GM21528 (cell line): ENCODE data around the gene ZNF564.
A peak's percentile ranks its signal among the peaks of the same experiment; 100 is the strongest.
"Not testable (repeated sequence)": the region's sequence is repeated elsewhere in the genome, so short reads cannot be mapped to it uniquely, and the experiment has no call there.

Source experiments
- ATAC-seq: cut with Tn5 transposase; IDR thresholded peaks from one replicate; pipeline ENCODE4 v1.9.1; 2021; ENCODE audit warnings: mild to moderate bottlenecking, moderate library complexity; ENCODE audit not compliant: unreplicated experiment, low FRiP score

ZNF564 gene

DNA sequence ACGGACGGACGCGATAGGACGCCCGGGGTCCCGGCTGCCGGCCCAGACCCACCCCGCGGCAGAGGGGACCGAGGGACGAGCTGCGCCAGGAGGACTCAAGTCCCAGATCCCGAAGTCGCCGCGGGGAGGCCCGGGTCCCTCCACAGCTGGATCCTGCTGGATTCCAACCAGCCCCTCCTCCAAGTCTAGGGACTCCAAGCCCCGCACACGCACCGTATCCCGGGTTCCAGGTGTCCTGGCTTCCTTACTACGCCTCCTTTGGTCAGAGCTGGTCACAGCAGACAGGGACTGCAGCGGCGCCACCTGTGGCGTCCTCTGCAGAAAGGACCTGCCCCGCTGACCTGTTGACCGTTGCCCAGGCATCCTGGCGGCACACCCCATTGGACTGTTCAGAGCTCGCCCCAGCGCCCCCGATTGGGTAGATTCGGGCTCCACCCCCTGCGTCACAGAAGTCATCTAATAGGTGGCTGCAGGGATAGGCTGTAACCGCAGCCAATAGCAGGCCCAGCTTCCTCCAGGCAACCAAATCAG is 37.7 kb downstream of the ZNF564 start:
- ATAC-seq: no peak

DNA sequence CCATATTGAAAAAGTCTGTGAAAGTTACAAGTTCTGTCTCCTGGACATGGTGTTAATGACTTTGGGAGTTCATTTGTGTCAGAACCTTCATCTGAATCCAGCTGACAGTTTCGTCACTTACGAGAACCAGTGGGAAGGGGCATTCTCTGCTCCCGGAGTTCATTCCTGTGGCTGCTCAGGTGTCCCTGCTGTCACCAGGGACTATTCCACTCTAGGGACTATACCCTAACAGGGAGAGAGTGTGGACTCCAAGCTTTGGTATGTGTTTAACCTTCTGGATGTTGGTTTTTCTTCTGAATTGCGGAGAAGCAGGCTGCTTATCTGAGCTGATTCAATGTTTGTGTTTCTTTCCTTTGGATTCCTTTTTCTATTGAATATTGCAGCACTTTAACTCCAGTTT is 54.2 kb downstream of the ZNF564 start:
- ATAC-seq: no peak

DNA sequence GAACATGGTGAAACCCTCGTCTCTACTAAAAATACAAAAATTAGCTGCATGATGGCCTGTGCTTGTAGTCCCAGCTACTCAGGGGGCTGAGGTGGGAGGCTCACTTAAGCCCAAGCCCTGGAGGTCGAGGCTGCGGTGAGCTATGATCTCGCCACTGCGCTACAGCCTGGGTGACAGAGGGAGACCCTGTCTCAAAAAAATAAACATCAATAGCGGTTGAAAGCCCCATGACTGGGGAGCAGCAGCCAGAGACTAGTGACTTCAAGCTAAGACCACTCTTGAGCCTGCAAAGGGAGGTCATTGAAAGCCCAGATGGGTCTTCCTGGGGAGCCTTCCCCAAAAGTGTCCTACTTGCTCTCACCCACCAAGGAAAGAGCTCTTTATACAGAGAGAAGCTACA is 54.8 kb downstream of the ZNF564 start:
- ATAC-seq: no peak

DNA sequence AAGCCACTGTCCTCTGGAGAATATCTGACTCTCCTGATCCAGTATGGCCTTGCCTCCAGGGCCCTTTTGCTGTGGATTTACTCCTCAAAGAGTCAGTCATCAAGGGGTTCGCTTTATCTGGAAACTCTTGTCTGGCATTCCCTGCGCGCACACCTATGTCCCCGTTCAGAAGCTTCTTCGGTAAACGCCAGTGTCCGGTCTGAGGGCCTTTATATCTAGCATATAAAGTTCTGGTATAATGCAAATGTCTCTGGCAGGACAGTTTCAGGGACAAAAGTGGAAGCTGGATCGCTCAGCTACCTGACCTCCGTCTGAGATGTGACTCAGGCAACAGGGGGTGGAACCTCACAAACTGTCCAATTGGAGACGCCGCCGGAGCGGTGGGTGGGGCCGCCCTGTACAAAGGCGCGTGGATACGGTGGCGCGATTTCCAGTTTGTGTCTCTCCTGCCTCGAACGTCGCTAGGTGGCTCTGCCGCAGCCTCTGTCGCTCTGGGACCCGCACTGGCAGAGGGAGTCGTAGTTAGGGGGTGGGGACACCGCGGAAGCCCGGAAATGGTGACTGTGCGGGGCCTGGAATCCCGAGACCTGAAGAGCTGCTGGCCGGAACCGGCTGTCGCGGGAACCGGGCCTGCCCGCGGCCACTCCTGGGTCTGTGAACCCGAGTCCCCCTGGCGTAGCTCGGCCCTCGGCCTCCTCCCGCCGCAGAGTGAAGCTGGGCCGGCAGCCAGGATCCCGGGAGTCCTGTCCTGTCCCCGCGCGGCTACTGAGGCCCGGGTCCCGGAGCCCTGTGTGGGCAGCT is 56.1 kb downstream of the ZNF564 start:
- no peak for ATAC-seq

DNA sequence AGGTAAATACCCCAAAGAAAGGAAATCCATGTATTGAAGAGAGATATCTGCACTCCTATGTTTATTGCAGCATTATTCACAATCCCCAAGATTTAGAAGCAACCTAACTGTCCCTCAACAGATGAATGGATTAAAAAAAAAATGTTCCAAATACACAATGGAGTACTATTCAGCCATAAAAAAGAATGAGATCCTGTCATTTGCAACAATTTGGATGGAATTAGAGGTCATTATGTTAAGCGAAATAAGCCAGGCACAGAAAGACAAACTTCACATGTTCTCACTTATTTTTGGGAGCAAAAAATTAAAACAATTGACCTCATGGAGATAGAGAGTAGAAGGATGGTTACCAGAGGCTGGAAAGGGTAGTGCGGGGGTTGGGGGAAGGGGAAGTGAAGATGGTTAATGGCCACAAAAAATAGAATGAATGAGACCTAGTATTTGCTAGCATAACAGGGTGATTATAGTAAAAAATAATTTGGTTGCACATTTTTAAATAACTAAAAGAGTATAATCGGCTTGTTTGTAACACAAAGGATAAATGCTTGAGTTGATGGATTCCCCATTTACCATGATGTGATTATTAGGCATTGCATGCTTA is 56.9 kb downstream of the ZNF564 start:
- ATAC-seq: no peak

DNA sequence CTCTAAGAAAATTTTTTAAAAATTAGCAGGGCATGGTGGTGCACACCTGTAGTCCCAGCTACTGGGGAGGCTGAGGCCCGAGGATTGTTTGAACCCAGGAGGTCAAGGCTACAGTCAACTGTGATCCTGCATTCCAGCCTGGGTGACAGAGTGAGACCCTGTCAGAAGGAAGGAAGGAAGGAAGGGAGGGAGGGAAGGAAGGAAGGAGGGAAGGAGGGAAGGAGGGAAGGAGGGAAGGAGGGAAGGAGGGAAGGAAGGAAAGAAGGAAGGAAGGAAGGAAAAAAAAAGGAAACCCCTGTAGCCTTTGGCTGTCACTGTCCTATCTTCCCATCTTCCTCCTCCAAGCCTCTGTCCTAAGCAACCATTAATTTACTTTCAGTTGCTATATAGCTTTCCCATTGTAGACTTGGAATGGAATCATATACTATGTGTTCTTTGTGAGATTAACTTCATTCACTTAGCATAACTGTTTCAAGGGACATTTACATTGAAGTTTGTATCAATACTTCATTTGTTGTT is 65.0 kb downstream of the ZNF564 start:
- ATAC-seq: not testable (repeated sequence)

DNA sequence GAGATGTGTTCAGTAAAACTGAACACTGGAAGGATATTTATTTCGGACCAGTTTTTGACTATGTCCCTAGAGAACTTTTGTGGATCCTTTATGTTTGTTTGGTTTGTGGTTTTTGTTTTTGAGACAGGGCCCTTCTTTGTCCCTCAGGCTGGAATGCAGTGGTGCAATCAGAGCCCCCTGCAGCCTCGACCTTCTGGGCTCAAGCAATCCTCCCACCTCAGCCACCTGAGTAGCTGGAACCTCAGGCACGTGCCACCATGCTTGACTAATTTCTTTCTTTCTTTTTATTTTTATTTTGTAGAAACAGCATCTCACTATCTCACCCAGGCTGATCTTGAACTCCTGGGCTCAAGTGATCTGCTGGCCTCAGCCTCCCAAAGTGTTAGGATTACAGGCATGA is 65.7 kb downstream of the ZNF564 start:
- ATAC-seq: no peak

DNA sequence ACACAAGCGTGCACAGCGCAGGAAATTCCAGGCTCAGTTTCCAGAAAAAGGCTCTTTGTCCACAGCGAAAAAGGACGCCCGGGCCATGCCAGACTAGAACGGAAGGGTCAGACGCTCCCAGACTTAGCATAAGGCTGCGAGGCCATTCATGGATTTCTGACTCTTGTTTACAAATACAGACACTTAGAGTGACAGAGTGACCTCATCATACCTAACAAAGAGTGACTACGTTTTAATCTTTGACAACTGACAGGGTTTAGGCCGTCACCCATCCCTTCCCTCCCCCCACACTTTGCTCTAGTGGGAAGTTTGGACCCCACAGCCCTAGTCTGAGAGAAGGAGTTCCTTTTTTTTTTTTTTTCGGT is 66.2 kb downstream of the ZNF564 start:
- no peak for ATAC-seq

DNA sequence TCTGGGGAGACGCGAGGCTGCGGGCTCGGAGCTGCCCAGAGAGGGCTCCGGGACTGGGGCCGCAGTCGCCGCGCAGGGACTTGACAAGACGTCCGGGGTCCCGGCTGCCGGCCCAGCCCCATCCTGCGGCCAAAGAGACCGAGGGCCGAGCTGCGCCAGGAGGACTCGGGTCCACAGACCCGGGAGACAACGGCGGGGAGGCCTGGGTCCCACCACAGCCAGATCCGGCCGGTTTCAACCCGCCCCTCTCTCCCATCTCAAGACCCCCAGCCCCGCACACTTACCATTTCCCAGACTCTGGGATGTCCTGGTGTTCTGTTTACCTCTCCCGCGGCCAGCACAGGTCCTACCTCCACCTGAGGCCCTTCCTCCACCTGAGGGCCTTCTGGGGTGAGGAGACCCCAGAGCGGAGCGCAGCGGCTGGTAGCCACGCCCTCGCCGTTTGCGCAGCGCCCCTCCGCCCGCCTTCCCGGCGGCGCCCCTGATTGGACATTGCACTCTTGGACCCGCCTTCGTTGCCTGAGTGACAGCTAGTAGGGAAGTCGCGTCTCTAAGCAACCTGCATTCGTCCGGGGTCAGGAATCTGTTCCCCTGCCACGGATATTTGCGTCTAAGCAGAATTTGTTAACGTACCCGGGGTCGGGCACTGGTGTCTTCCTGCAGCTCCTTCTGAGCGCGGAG is 66.8 kb downstream of the ZNF564 start, which contains the start of gene ZNF709:
ZNF709 (minus strand) TSS at position 446 of the 681 bp plus-strand sequence; CDS start at position 287, 159 bp downstream.
- peak; percentile 86 for ATAC-seq

DNA sequence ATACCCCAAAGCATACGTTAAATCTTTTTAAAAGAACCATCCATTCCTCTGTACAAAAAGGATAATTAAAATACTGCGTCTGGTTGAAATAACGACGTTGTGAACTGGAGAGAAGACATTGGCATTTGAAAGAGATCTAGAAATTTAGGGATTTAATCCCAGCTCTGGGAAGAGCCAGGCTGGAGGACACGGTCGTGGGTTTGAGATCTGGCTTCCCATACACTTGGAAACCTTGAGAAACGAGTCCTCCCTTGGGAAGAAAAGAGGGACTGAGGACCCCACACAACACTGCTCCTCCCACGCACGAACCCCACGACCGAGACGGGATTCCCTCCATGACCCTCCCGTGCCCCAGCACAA is 67.3 kb downstream of the ZNF564 start:
- ATAC-seq: no peak

DNA sequence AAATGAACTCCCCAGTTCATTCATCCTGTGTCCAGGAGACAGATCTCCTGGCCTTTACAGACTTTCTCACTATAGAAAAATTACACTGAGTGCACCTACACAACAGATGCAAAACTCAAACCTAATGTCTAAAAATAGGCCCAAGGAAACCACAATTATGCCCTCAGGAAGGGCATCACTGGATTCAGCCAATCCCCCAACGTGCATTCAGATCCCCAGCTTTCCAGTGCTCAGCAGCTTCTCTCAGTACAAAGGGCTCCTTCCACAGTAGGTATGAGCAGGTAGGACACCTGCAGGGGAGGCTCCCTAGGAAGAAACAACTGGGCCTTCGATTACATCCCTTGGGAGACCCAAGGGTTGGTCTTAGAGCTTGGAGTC is 68.8 kb downstream of the ZNF564 start:
- no peak for ATAC-seq

DNA sequence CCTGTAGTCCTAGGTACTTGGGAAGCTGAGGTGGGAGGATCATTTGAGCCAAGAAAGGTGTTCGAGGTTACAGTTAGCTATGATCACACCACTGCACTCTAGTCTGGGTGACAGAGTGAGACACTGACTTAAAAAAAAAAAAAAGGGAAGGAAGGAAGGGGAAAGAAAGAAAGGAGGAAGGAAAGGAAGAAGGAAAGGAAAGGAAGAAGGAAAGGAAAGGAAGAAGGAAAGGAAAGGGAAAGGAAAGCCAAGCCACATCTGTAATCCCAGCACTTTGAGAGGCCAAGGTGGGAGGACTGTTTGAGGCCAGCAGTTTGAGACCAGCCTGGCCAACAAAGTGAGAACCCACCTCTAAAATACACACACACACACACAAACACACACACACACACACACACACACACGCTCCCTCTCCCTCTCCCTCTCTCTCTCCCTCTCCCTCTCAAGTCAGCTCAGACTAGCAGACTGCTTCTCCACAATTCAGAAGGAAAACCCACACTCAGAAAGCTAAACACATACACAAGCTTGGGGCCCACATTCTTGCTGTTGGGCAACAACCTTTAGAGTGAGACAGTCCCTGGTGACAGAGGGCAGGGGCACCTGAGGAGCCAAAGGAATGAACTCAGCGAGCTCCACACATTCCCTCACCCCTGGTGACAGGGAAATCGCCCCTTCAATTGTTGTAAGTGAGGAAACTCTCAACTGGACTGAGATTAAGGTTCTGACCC is 69.3 kb downstream of the ZNF564 start:
- no peak for ATAC-seq

DNA sequence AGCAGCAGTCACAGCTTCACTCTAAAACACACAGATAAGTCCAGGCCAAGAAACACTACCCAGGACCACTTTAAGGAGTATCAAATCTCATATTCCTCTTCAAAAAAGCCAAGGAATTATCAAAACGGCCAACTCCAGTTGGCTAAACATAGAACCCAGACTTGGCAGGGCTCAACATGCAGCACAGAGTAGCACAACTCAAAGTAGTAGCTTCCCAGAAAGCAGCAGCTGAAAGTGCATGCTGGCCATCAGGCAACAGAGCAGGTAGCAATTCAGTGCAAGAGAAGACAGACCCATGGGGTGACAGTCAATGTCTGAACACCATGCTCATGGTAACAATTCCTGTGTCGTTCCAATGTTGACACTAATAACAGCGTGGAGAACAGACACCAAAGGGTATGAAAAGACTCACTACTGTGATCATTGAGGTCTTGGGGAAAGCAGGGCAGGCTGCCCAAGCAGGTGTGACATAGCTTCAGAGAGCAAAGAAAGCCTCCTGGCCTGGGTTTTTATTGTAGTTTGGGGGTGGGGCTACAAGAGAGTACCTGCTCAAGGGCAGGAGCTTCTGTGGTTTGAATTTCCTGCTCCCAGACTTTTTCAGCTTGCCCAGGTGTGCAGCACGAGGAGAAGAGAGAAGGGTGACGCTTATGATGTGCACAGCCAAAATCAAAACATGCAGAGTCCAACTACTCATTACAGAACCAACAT is 72.9 kb downstream of the ZNF564 start:
- no peak for ATAC-seq
